GM20431 (cell line): ENCODE measurements around the gene IQSEC2.

Experiments used
- in situ Hi-C: fragments of 300-500 bp; cut with MseI, MboI; formaldehyde crosslinking; loops from one replicate; pipeline ENCODE4 v1.15.0; 2020; ENCODE audit warnings: low sequenced_read_pairs; ENCODE audit not compliant: unreplicated experiment

The IQSEC2 gene

GRCh38 chrX:53253293-53254020 is 27.9 kb downstream of the IQSEC2 start:
- in situ Hi-C loops = no loop called here

GRCh38 chrX:53251307-53251706 is 30.1 kb downstream of the IQSEC2 start:
- in situ Hi-C loops = no loop called here

- in situ Hi-C loops = no loop called here
Observed at GRCh38 chrX:53250556-53250955, 30.8 kb downstream of the IQSEC2 start.

GRCh38 chrX:53249408-53250042 is 31.9 kb downstream of the IQSEC2 start:
- in situ Hi-C loops = no loop called here

GRCh38 chrX:53247928-53248327 is 33.5 kb downstream of the IQSEC2 start:
- in situ Hi-C loops = no loop called here

- in situ Hi-C loops = no loop called here
Observed at GRCh38 chrX:53246231-53246630, 35.2 kb downstream of the IQSEC2 start.

- in situ Hi-C loops = no loop called here
Observed at GRCh38 chrX:53244610-53245009, 36.8 kb downstream of the IQSEC2 start.

- in situ Hi-C loops = no loop called here
Observed at GRCh38 chrX:53242310-53242709, 39.1 kb downstream of the IQSEC2 start.

GRCh38 chrX:53241558-53241957 is 39.8 kb downstream of the IQSEC2 start:
- in situ Hi-C loops = no loop called here

- in situ Hi-C loops = no loop called here
Observed at GRCh38 chrX:53239474-53239873, 41.9 kb downstream of the IQSEC2 start.

GRCh38 chrX:53237056-53237455 is 44.3 kb downstream of the IQSEC2 start:
- in situ Hi-C loops = no loop called here

GRCh38 chrX:53236025-53236679 is 45.2 kb downstream of the IQSEC2 start:
- in situ Hi-C loops = no loop called here

GRCh38 chrX:53235566-53235965 is 45.8 kb downstream of the IQSEC2 start:
- in situ Hi-C loops = no loop called here

GRCh38 chrX:53234484-53234883 is 46.9 kb downstream of the IQSEC2 start:
- in situ Hi-C loops = no loop called here

- in situ Hi-C loops = no loop called here
Observed at GRCh38 chrX:53233536-53233935, 47.8 kb downstream of the IQSEC2 start.

GRCh38 chrX:53230116-53230515 is 51.3 kb downstream of the IQSEC2 start:
- in situ Hi-C loops = no loop called here

GRCh38 chrX:53227224-53227765 is 54.1 kb downstream of the IQSEC2 start:
- in situ Hi-C loops = no loop called here

GRCh38 chrX:53224860-53225797 is 56.3 kb downstream of the IQSEC2 start, which contains the start of gene KDM5C:
KDM5C (minus strand) TSS chrX:53225207; CDS start chrX:53224889, 318 bp downstream.
- in situ Hi-C loops = no loop called here

GRCh38 chrX:53223955-53224859 is 57.2 kb downstream of the IQSEC2 start:
- in situ Hi-C loops = no loop called here
